BE2C (cell line): ENCODE results near the gene PPP1R36.

Source experiments
- DNase-seq: peaks from one replicate; pipeline ENCODE4 v3.0.0-alpha.2; 2020
- H3K27me3 ChIP-seq: fragments of 250-450 bp; sonication (Bioruptor Pico); 2 replicates; pipeline ENCODE4 v1.5.1; 2020; ENCODE audit warnings: mild to moderate bottlenecking
- H3K36me3 ChIP-seq: fragments of 250-450 bp; sonication (Bioruptor Pico); 2 replicates; pipeline ENCODE4 v1.5.1; 2020; ENCODE audit warnings: mild to moderate bottlenecking
- H3K4me1 ChIP-seq: fragments of 250-450 bp; sonication (Bioruptor Pico); 2 replicates; pipeline ENCODE4 v1.5.1; 2020
- H3K4me3 ChIP-seq: 2 replicates; pipeline ENCODE4 v1.5.1; 2011; ENCODE audit warnings: low read depth, low read length
- H3K9me3 ChIP-seq: fragments of 250-450 bp; sonication (Bioruptor Pico); 2 replicates; pipeline ENCODE4 v1.5.1; 2020
- TF ChIP-seq, protein P1 (sequence below): IDR thresholded peaks from 2 replicates; pipeline ENCODE4 v1.5.1; 2012; ENCODE audit warnings: mild to moderate bottlenecking, low read depth, low read length

The PPP1R36 gene

DNA sequence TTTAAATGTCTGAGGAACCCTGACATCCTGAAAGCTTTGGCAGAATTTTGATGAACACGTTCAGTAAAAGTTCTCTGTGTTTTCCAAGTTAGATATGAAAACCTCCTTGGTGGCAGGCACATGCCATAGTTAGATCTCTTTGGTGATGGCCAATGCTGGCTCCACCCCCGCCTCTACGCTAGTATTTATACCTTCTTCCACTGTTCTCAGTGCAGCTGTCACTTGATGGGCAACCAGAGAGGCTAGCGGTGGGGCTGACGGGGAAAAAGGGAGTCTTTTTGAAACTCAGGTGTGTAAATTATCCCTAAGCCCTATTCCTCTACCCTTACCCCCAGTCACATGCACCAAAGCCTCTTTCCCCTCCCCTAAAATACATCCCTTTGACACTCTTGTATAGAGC, 32.1 kb downstream of the PPP1R36 start:
- no peak for DNase-seq
- Histone ChIP-seq H3K9me3 (no peaks in the 10 kb centered on the region), H3K4me1 (no peaks in the 10 kb centered on the region), H3K27me3 (no peaks in the 10 kb centered on the region), H3K4me3 (no peak overlapping the region), H3K36me3 (no peaks in the 10 kb centered on the region)
- TF ChIP-seq, protein P1, sequence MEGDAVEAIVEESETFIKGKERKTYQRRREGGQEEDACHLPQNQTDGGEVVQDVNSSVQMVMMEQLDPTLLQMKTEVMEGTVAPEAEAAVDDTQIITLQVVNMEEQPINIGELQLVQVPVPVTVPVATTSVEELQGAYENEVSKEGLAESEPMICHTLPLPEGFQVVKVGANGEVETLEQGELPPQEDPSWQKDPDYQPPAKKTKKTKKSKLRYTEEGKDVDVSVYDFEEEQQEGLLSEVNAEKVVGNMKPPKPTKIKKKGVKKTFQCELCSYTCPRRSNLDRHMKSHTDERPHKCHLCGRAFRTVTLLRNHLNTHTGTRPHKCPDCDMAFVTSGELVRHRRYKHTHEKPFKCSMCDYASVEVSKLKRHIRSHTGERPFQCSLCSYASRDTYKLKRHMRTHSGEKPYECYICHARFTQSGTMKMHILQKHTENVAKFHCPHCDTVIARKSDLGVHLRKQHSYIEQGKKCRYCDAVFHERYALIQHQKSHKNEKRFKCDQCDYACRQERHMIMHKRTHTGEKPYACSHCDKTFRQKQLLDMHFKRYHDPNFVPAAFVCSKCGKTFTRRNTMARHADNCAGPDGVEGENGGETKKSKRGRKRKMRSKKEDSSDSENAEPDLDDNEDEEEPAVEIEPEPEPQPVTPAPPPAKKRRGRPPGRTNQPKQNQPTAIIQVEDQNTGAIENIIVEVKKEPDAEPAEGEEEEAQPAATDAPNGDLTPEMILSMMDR = no peak

DNA sequence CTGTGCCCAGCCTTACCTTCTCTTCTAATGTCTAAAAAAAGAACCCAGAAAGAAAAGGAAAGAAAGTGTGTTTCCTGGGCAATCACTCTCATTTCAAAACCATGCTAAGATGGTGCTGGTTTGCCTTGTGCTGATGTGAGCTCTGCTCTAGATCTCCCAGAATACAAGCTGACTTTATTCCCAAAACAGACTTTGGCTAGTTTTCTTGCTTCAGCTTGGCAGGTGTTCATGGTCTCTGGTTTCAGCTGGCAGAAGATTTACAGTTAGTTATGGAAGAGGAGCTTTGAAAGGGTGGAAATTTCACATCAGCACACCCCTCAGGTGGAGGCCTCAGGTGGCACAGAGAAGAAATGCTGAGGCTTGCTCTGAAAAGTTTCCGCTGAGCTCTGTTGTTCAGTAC, 34.4 kb downstream of the PPP1R36 start:
- TF ChIP-seq, protein P1 = no peak
- H3K27me3 ChIP-seq = no peaks in the 10 kb centered on the region
- DNase-seq = no peak
- no peaks in the 10 kb centered on the region for H3K4me1 ChIP-seq
- H3K36me3 ChIP-seq = no peaks in the 10 kb centered on the region
- H3K9me3 ChIP-seq = no peaks in the 10 kb centered on the region
- no peak overlapping the region for H3K4me3 ChIP-seq

DNA sequence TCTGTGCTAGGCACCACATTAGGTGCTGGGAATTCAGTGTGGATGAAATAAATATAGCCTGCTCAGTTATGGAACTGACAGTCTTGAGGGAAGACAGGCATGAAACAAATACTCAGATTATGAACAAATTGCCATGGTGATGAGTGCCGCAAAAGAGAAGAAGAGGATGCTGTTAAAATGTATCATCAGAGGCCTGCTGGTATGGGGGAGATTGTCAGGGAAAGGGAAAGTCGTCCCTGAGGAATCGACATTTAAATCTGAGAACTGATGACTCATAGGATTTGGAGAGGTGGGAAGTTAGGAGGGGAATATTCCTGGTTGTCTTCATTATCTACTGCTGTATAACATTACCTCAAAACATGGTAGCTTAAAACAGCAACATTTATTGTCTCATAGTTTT, 42.0 kb downstream of the PPP1R36 start:
- Histone ChIP-seq H3K4me3 (no peak overlapping the region), H3K36me3 (no peaks in the 10 kb centered on the region), H3K27me3 (no peaks in the 10 kb centered on the region), H3K4me1 (no peaks in the 10 kb centered on the region), H3K9me3 (no peaks in the 10 kb centered on the region)
- TF ChIP-seq, protein P1 = no peak
- no peak for DNase-seq

DNA sequence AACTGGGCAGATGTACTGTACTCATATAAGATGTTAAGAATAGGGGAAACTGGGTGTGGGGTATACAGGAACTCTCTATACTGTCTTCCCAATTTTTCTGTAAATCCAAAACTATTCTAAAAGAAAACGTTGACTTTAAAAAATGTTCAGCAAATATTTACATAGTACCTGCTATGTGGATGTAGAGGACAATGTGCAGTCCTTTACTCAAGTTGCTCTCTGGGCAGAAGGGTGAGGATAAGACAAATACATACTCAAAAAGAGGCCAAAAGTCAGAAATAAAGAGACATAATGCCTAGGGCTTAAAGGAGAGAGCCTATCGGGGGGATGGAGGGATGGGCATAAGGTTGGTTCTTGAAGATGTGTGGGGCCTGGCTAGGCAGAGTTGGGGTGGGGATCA, 44.7 kb downstream of the PPP1R36 start:
- TF ChIP-seq, protein P1 = no peak
- Histone ChIP-seq H3K4me3 (no peak overlapping the region), H3K9me3 (no peaks in the 10 kb centered on the region), H3K4me1 (no peaks in the 10 kb centered on the region), H3K27me3 (no peaks in the 10 kb centered on the region), H3K36me3 (no peaks in the 10 kb centered on the region)
- no peak for DNase-seq

DNA sequence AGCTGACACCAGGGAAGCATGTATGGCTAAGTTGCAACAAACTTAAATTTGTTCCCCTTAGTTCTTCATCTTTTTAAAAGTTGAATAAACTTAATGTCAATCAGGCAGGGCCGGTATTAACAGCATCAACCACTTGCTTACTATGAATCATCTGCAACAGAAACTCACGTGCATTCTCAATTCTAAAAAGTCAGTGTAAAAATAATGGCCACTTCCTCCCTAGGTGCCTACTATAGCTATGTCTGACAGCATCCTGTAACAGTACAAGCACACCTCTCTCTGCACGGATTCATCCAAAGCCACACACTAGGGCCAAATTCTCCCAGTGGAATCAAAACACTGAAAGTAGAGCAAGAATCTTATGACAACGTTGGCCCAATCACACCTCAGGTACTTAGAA, 48.6 kb downstream of the PPP1R36 start:
- Histone ChIP-seq H3K36me3 (no peaks in the 10 kb centered on the region), H3K4me3 (no peak overlapping the region), H3K4me1 (no peaks in the 10 kb centered on the region), H3K9me3 (no peaks in the 10 kb centered on the region), H3K27me3 (no peaks in the 10 kb centered on the region)
- TF ChIP-seq, protein P1 = no peak
- DNase-seq = no peak

DNA sequence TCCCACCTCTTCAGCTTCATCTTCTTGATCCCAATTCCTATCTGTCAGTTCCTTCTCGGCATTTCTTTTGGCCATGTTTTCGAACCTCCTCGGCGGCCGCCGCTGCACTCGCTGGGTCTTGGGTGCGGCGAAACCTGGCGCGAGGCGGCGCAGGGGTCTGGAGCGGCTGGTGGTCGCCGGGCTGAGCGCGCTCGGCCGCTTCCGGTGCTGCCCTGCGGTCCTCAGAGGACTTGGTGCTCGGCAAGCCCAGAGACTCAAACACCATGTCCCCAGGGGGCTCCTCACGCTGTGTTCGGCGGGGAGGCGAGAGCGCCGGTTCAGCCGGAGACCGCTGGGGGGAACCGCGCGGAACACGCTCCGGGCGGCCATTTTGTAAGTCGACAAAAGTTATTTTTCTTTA, 51.8 kb downstream of the PPP1R36 start:
- Histone ChIP-seq H3K4me1 (no peaks in the 10 kb centered on the region), H3K9me3 (no peaks in the 10 kb centered on the region), H3K27me3 (no peaks in the 10 kb centered on the region), H3K36me3 (no peaks in the 10 kb centered on the region), H3K4me3 (no peak overlapping the region)
- TF ChIP-seq, protein P1 = no peak
- DNase-seq = no peak
